ENCODE measurements around the gene MCF2L.
A peak's percentile ranks its signal among the peaks of the same experiment; 100 is the strongest.

The MCF2L gene

GRCh38 chr13:113129921-113130750, 161.1 kb downstream of the MCF2L start:
- H3K4me3 ChIP-seq (ENCODE audit: low read length): peak overlapping the region; percentile 15
- TF ChIP-seq CTCF (IDR thresholded peaks at IDR 0.05; ENCODE audit: insufficient read depth, low read depth, low read length, missing control alignments): no peak
- no peak for DNase-seq (ENCODE audit: low read depth)

GRCh38 chr13:113135281-113135760, 166.3 kb downstream of the MCF2L start:
- H3K4me3 ChIP-seq (ENCODE audit: low read length): no peak overlapping the region
- TF ChIP-seq CTCF (IDR thresholded peaks at IDR 0.05; ENCODE audit: insufficient read depth, low read depth, low read length, missing control alignments): no peak

GRCh38 chr13:113137691-113138298, 168.8 kb downstream of the MCF2L start:
- DNase-seq (ENCODE audit: low read depth): no peak
- H3K4me3 ChIP-seq (ENCODE audit: low read length): no peak overlapping the region
- no peak for TF ChIP-seq CTCF (IDR thresholded peaks at IDR 0.05; ENCODE audit: insufficient read depth, low read depth, low read length, missing control alignments)

More at GRCh38 chr13:113135281-113135760, 166.3 kb downstream of the MCF2L start:
- no peak for DNase-seq (ENCODE audit: low read depth)

- no peak overlapping the region for H3K4me3 ChIP-seq (ENCODE audit: low read length)
- DNase-seq (ENCODE audit: low read depth): no peak
- TF ChIP-seq CTCF (IDR thresholded peaks at IDR 0.05; ENCODE audit: insufficient read depth, low read depth, low read length, missing control alignments): no peak
These were observed 170.0 kb downstream of the MCF2L start for GRCh38 chr13:113138792-113139551.

- no peak for DNase-seq (ENCODE audit: low read depth)
These were observed 170.6 kb downstream of the MCF2L start for GRCh38 chr13:113139577-113139976.

More at GRCh38 chr13:113139577-113139976, 170.6 kb downstream of the MCF2L start:
- H3K4me3 ChIP-seq (ENCODE audit: low read length): no peak overlapping the region
- no peak for TF ChIP-seq CTCF (IDR thresholded peaks at IDR 0.05; ENCODE audit: insufficient read depth, low read depth, low read length, missing control alignments)

All from epithelial cell of esophagus (primary cell).